HL-60 (cell line): ENCODE data around the gene FAM83G.

Experiments
- DNase-seq, 2 experiments: peaks; one replicate each; pipeline ENCODE4 v3.0.0-alpha.2; 2010 to 2020; ENCODE audit warnings: low read depth in 1 of 2, low spot score in 1 of 2
- H3K27ac ChIP-seq: fragments of 250-450 bp; sonication (Bioruptor Pico); replicated peaks from 2 replicates; pipeline ENCODE4 v1.5.1; 2020; ENCODE audit warnings: mild to moderate bottlenecking, moderate library complexity
- H3K27me3 ChIP-seq: fragments of 250-450 bp; sonication (Bioruptor Pico); 2 replicates; pipeline ENCODE4 v1.5.1; 2021; ENCODE audit warnings: mild to moderate bottlenecking, moderate library complexity; ENCODE audit not compliant: insufficient read depth, poor library complexity, severe bottlenecking
- H3K4me3 ChIP-seq: replicated peaks from 2 replicates; pipeline ENCODE4 v1.5.1; 2011; ENCODE audit warnings: mild to moderate bottlenecking, control low read depth, low read length; ENCODE audit not compliant: insufficient read depth
- CTCF ChIP-seq: IDR thresholded peaks from one replicate; pipeline ENCODE4 v1.5.1; 2011; ENCODE audit warnings: low read length, control low read depth, inconsistent platforms; ENCODE audit not compliant: insufficient read depth
- GABPA ChIP-seq: IDR thresholded peaks from 2 replicates; pipeline ENCODE4 v1.6.1; 2012; ENCODE audit warnings: low read depth
- POLR2AphosphoS5 ChIP-seq: IDR thresholded peaks from 2 replicates; pipeline ENCODE4 v1.6.1; 2012; ENCODE audit warnings: low read depth
- REST ChIP-seq: IDR thresholded peaks from 2 replicates; pipeline ENCODE4 v1.6.1; 2012; ENCODE audit warnings: low read depth; ENCODE audit not compliant: insufficient replicate concordance
- SPI1 ChIP-seq: IDR thresholded peaks from 2 replicates; pipeline ENCODE4 v1.6.1; 2012; ENCODE audit warnings: low read depth, mild to moderate bottlenecking, borderline replicate concordance

FAM83G gene

GRCh38 chr17:18981642-18982424, 22.7 kb downstream of the FAM83G start:
- no peak for DNase-seq
- no peak overlapping the region for H3K27ac ChIP-seq
- no peak for TF ChIP-seq SPI1
- no peak overlapping the region for H3K4me3 ChIP-seq
- no peaks in the 10 kb centered on the region for H3K27me3 ChIP-seq

- no peak for DNase-seq
- Histone ChIP-seq H3K4me3 (no peak overlapping the region), H3K27ac (no peak overlapping the region), H3K27me3 (no peaks in the 10 kb centered on the region)
- TF ChIP-seq SPI1 (no peak), CTCF (no peak), REST (no peak), POLR2AphosphoS5 (no peak), GABPA (no peak)
Observed at GRCh38 chr17:18981335-18981641, 23.3 kb downstream of the FAM83G start.

- TF ChIP-seq POLR2AphosphoS5 (no peak), SPI1 (no peak), CTCF (no peak), REST (no peak), GABPA (no peak)
- DNase-seq: no peak
- H3K27ac ChIP-seq: no peak overlapping the region
Observed at GRCh38 chr17:18980682-18981334, 23.8 kb downstream of the FAM83G start.

GRCh38 chr17:18978655-18979054, 25.9 kb downstream of the FAM83G start:
- no peak for TF ChIP-seq POLR2AphosphoS5
- TF ChIP-seq SPI1: no peak
- TF ChIP-seq REST: no peak
- no peak for TF ChIP-seq GABPA
- no peak for TF ChIP-seq CTCF
- no peak overlapping the region for H3K27ac ChIP-seq
- no peak for DNase-seq
- no peaks in the 10 kb centered on the region for H3K27me3 ChIP-seq
- H3K4me3 ChIP-seq: no peak overlapping the region

More at GRCh38 chr17:18980682-18981334, 23.8 kb downstream of the FAM83G start:
- Histone ChIP-seq H3K27me3 (no peaks in the 10 kb centered on the region), H3K4me3 (no peak overlapping the region)
